GM11168 (cell line): Measurements from ENCODE around the gene CABYR.
"Not testable (repeated sequence)": the region's sequence is repeated elsewhere in the genome, so short reads cannot be mapped to it uniquely, and the experiment has no call there.

Experiments used
- in situ Hi-C: fragments of 300-500 bp; cut with MboI; formaldehyde crosslinking; loops from one replicate; pipeline ENCODE4 v1.12.0; 2022; ENCODE audit warnings: low sequenced_read_pairs; ENCODE audit not compliant: unreplicated experiment

CABYR gene

GRCh38 chr18:24126155-24126961 is 12.5 kb upstream of the CABYR start:
- in situ Hi-C loops: no loop called here

DNA sequence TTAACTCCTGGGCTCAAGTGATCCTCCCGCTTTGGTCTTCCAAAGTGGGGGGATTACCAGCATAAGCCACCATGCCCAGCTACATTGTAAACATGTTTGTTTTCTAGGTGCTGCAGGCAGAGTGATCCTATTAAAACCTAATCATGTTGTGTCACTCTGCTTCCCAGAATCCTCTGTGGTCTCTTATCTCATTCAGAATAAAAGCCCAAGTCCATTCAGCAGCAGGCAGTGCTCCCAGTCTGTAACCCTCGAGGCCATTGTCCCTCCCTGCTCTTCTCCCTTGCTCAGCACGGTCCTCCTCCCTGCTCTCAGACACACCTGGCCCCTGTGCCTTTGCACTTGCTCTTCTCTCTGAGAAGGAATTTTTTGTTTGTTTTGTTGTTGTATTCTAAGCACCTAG is 11.1 kb upstream of the CABYR start:
- in situ Hi-C loops: no loop called here

- in situ Hi-C loops: no loop called here
Measured at GRCh38 chr18:24128700-24129099, 10.2 kb upstream of the CABYR start.

- in situ Hi-C loops: no loop called here
Measured at GRCh38 chr18:24130494-24130893, 8.4 kb upstream of the CABYR start.

- in situ Hi-C loops: no loop called here
Measured at GRCh38 chr18:24136967-24137373, 1.9 kb upstream of the CABYR start.

- in situ Hi-C loops: no loop called here
Measured at GRCh38 chr18:24138409-24138788, 463 bp upstream of the CABYR start.

- in situ Hi-C loops: no loop called here
Measured at GRCh38 chr18:24140697-24141096, 1.8 kb downstream of the CABYR start.

DNA sequence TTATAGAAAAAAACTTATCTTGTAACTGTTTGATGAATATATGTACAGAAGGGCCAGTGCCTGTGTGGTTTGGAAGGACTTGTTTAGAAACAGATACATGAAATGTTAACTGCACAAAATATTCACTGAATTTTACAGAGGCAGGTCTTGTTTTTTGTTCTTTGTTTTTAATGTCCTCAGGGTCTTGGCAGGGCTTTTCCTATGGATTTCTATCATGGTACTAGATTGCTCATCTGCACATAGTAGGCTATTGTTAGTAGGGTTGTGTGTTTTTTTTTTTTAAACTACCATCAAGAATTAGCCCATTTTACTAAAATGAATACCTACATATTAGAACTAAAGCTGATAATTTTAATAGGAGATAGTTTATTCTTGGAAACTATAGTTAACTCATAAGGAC is 3.5 kb downstream of the CABYR start:
- in situ Hi-C loops: no loop called here

DNA sequence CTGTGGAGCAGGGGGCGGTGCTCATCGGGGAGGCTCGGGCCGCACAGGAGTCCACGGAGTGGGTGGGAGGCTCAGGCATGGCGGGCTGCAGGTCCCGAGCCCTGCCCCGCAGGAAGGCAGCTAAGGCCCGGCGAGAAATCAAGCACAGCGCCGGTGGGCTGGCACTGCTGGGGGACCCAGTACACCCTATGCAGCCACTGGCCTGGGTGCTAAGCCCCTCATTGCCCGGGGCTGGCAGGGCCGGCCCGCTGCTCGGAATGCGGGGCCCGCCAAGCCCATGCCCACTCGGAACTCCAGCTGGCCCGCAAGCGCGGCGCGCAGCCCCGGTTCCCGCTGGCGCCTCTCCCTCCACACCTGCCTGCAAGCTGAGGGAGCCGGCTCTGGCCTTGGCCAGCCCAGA is 10.7 kb downstream of the CABYR start:
- in situ Hi-C loops: not testable (repeated sequence)

DNA sequence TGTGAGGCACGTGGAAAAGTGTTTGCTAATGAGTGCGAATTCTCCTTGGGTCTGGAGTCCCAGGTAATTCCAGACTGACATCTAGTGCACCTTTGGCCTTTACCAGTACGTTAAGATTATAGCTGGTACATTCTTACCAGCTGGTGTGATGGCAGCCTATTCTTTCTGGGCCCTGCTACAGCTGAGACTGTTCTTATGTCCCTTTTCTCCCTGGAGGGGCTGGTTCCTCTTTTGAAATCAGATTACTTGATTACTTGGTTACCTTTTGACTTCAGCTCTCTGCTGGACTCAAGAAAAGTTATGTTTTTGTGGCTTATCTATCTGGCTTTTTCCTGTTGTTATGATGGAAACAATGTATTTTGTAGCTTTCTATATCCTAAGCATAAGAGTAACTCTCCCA is 14.5 kb downstream of the CABYR start:
- in situ Hi-C loops: loop anchor here (25.0 kb wide), 1 partner anchor 334 kb away; no protein-coding TSS in a partner anchor

GRCh38 chr18:24157855-24158254 is 19.0 kb downstream of the CABYR start:
- in situ Hi-C loops: loop anchor here (25.0 kb wide), 1 partner anchor 329 kb away; no protein-coding TSS in a partner anchor

- in situ Hi-C loops: loop anchor here (25.0 kb wide), 1 partner anchor 327 kb away; no protein-coding TSS in a partner anchor
Measured at GRCh38 chr18:24160086-24160485, 21.2 kb downstream of the CABYR start.

DNA sequence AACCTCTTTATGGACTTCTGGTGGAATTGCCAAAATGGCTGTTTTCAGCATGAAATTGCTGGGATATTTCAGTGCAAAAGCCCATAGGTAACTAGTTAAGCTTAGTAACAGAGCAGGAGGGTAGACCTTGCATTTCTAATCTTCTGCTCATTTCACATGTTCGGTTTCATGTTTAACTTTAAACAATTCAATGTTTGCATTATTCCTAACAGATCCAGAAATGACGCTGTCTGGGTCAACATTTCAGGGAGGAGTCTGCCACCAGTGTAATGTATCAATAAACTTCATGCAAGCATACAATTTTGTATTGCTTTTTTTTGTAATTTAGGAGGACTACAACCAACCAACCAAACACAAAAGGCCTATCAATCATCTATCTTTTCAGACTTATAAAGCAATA is 22.4 kb downstream of the CABYR start:
- in situ Hi-C loops: loop anchor here (25.0 kb wide), 1 partner anchor 326 kb away; no protein-coding TSS in a partner anchor

DNA sequence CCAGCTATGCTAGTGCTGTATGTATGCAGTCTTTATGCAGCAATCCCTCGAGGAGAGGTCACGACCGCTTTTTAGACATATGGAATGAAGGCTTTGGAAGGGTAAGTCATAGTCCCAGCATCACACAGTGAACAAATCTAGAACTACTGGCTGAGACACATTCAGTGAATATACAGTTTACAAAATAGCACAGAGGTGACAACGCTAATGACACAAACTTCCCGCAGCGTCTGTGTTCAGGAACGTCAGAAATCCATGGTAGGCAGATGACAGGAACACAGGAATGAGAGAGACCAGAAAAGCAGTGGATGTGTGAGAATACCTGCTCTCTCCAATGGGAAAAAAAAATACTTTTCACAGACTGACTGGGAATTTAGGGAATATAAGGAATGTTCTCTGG is 29.6 kb downstream of the CABYR start:
- in situ Hi-C loops: loop anchor here (25.0 kb wide), 1 partner anchor 319 kb away; no protein-coding TSS in a partner anchor

GRCh38 chr18:24170360-24170759 is 31.5 kb downstream of the CABYR start:
- in situ Hi-C loops: loop anchor here (25.0 kb wide), 1 partner anchor 317 kb away; no protein-coding TSS in a partner anchor

GRCh38 chr18:24173997-24174396 is 35.1 kb downstream of the CABYR start:
- in situ Hi-C loops: loop anchor here (25.0 kb wide), 1 partner anchor 313 kb away; no protein-coding TSS in a partner anchor

DNA sequence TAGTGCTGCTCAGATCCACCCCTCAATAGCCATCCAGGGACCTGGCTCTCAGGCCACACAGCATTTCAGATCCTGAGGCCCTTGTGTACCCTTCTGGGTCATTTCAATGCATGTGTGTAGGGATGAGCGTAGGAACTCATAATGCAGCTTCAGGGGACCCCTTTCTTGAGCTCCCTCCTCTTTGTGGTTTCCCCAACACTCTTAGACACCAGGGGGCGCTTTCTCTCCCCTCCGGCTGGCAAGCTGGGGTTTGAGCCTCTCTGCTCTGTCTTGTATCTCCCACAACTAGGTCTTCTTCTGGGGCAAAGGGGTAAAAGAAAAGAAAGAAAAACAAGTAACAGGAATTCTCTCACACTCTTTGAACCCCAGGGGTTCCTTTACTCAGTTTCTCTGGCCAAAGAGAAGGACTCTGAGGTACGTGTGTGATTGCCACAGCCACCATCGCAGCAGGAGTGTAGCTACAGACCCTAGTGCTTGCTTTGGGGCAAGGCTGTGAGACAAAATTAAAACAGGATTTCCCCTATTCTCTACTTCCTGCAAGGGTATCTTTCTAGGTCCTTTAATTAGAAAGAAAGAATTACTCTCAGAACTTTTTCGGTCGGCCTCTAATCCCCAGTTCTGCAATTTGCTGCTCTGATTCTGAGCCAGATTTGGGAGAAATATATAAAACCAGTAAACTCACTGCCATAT is 38.0 kb downstream of the CABYR start:
- in situ Hi-C loops: no loop called here

GRCh38 chr18:24177499-24178133 is 38.8 kb downstream of the CABYR start:
- in situ Hi-C loops: no loop called here

DNA sequence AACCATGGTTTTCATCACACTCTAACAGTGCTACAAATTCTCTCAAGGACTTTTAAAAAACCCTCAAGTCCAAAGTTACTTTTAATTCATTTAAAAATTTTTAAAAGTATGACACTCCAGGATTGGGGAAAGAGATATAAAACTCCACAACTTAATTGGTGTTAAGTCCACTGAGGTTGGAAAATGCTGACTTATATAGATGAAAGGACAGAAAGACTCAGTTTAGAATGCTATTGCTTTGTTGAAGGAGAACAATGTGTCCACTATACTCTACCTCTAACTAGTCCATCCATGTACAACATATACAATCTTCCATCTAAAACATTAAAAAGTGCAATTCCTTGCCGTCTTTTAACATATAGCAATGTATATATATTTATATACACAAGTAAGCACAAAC is 41.2 kb downstream of the CABYR start:
- in situ Hi-C loops: no loop called here

DNA sequence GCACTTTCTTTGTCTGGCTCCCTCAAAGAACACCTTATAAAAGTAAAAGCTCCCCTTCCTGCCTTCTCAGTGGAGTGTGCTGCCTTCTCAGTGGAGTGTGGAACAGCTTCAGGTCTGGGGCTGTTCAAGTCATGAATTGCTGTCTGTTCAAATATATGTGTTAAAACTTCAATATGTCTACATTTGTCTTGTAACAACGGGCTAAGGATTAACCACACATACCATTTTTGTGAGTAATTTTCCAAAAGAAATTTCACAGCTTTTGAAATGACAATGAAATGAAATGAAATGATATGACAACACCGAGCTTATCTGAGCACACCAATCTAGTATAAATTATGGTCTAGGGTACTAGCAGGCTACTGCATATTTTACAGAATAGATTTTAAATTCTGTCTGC is 42.9 kb downstream of the CABYR start:
- in situ Hi-C loops: no loop called here

- in situ Hi-C loops: no loop called here
Measured at GRCh38 chr18:24185805-24186204, 46.9 kb downstream of the CABYR start.
